Caco-2 (cell line): Measurements from ENCODE around the gene GPR22. TPM values are rescaled to one million over a fixed set of nuclear protein-coding genes. Genes with fewer than 3 reads are reported as not detected.

ENCODE experiments used
- BruUV-seq: library from RNA; stranded (reverse); fragments of 400-500 nt; replicated peaks from 2 replicates; lab custom pipeline; 2021; lab: Mats Ljungman, UMichigan
- CTCF ChIA-PET: fragments of 300-600 bp; sonication (Branson Sonifier 250); formaldehyde crosslinking; loops from one replicate; lab custom pipeline; 2022; ENCODE audit warnings: antibody characterized with exemption; lab: Charles Lee
- POLR2A ChIA-PET: fragments of 300-600 bp; sonication (Branson Sonifier 250); formaldehyde crosslinking; loops from one replicate; lab custom pipeline; 2022; ENCODE audit warnings: antibody characterized with exemption; lab: Charles Lee
- DNase-seq, 2 experiments: peaks; one replicate each; pipeline versions ENCODE4 v3.0.0 to v3.0.0-alpha.2; 2020 to 2022
- H3K27me3 ChIP-seq: replicated peaks from 2 replicates; pipeline ENCODE4 v1.6.0; 2011; ENCODE audit warnings: low read length; ENCODE audit not compliant: control insufficient read depth, insufficient read depth
- H3K36me3 ChIP-seq: 2 replicates; pipeline ENCODE4 v1.5.1; 2011; ENCODE audit warnings: low read length; ENCODE audit not compliant: control insufficient read depth, insufficient read depth
- H3K4me1 ChIP-seq: fragments of 250-450 bp; sonication (Bioruptor Pico); 2 replicates; pipeline ENCODE4 v1.5.1; 2020; ENCODE audit warnings: mild to moderate bottlenecking
- H3K4me3 ChIP-seq: 2 replicates; pipeline ENCODE4 v1.5.1; 2011; ENCODE audit warnings: low read depth, mild to moderate bottlenecking, control low read depth, low read length
- H3K9me3 ChIP-seq: fragments of 250-450 bp; sonication (Bioruptor Pico); 2 replicates; pipeline ENCODE4 v1.5.1; 2020; ENCODE audit warnings: mild to moderate bottlenecking, moderate library complexity
- H3K27ac Mint-ChIP-seq: one replicate; pipeline ENCODE4 v1.8.0; 2022; ENCODE audit warnings: mixed read lengths; ENCODE audit not compliant: unreplicated experiment
- H3K27me3 Mint-ChIP-seq: one replicate; pipeline ENCODE4 v1.8.0; 2022; ENCODE audit warnings: mixed read lengths; ENCODE audit not compliant: insufficient read depth, unreplicated experiment
- H3K36me3 Mint-ChIP-seq: one replicate; pipeline ENCODE4 v1.8.0; 2022; ENCODE audit warnings: mild to moderate bottlenecking, mixed read lengths; ENCODE audit not compliant: insufficient read depth, unreplicated experiment
- H3K4me1 Mint-ChIP-seq: one replicate; pipeline ENCODE4 v1.8.0; 2022; ENCODE audit warnings: low read depth, mixed read lengths; ENCODE audit not compliant: unreplicated experiment
- H3K4me3 Mint-ChIP-seq: one replicate; pipeline ENCODE4 v1.8.0; 2022; ENCODE audit warnings: mild to moderate bottlenecking, moderate library complexity, mixed read lengths; ENCODE audit not compliant: unreplicated experiment
- H3K9me3 Mint-ChIP-seq: one replicate; pipeline ENCODE4 v1.8.0; 2022; ENCODE audit warnings: mixed read lengths; ENCODE audit not compliant: unreplicated experiment
- intact Hi-C: fragments of 100-400 bp; cut with micrococcal nuclease; formaldehyde crosslinking; loops from one replicate; pipeline ENCODE4 v1.10.0; 2022; ENCODE audit not compliant: unreplicated experiment
- total RNA-seq: library from RNA; stranded (reverse); gene quantifications from 2 replicates; pipeline ENCODE4 v1.2.3, GENCODE V29; 2022
- TF ChIP-seq, protein P1 (sequence below), 2 experiments: fragments of 200-600 bp in 1 of 2; IDR thresholded peaks; 1 replicate in 1 of 2; 2 replicates in 1 of 2; pipeline versions ENCODE4 v1.5.1 to v1.8.0; 2011 to 2022; ENCODE audit warnings: antibody characterized with exemption in 1 of 2, control low read depth in 1 of 2, inconsistent platforms in 1 of 2, low read depth in 1 of 2, low read length in 1 of 2, mild to moderate bottlenecking in 1 of 2, moderate library complexity in 1 of 2; ENCODE audit not compliant: insufficient read depth in 1 of 2, severe bottlenecking in 1 of 2, unreplicated experiment in 1 of 2

Gene GPR22
- total RNA-seq, 1 experiment from 2014 or later: not detected

DNA sequence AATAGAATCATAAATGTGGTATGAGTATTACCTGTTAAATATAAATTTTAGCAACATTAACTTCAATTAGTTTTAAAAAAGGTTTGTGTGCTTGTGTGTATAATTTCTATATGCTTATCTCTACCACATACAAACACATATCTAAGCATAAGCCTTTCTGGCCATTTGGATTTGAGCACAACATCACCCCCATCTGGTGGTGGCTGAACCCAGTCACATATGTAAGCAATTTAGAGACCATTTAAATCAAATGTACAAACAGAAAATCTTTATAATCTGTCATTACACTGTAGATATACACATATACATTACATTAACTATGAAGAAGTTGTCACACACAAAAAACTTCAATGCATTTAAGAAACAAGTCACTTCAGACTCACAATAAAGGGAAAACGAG, 31.7 kb downstream of the GPR22 start:
- Histone ChIP-seq H3K27me3 (no peaks in the 10 kb centered on the region), H3K4me3 (no peak overlapping the region), H3K36me3 (no peaks in the 10 kb centered on the region), H3K9me3 (no peaks in the 10 kb centered on the region), H3K4me1 (peaks cover 10% of the 10 kb centered on the region)
- Mint-ChIP-seq H3K4me3 (no peak overlapping the region), H3K36me3 (peaks cover 17% of the 10 kb centered on the region), H3K27me3 (no peaks in the 10 kb centered on the region), H3K4me1 (no peaks in the 10 kb centered on the region), H3K9me3 (no peaks in the 10 kb centered on the region), H3K27ac (no peak overlapping the region)
- BruUV-seq: no TSS peak
- intact Hi-C loops: loop anchor here (1.0 to 2.0 kb wide), 2 partner anchors 38 to 299 kb away; no protein-coding TSS in a partner anchor
- ChIA-PET CTCF (interaction anchor here (1.5 kb wide), 1 partner anchor 38 kb away, joined by 7 read pairs; no protein-coding TSS in a partner anchor), POLR2A (no interaction called here)
- peak in 1 of 2 experiments; percentile 38 for DNase-seq
- TF ChIP-seq, protein P1, sequence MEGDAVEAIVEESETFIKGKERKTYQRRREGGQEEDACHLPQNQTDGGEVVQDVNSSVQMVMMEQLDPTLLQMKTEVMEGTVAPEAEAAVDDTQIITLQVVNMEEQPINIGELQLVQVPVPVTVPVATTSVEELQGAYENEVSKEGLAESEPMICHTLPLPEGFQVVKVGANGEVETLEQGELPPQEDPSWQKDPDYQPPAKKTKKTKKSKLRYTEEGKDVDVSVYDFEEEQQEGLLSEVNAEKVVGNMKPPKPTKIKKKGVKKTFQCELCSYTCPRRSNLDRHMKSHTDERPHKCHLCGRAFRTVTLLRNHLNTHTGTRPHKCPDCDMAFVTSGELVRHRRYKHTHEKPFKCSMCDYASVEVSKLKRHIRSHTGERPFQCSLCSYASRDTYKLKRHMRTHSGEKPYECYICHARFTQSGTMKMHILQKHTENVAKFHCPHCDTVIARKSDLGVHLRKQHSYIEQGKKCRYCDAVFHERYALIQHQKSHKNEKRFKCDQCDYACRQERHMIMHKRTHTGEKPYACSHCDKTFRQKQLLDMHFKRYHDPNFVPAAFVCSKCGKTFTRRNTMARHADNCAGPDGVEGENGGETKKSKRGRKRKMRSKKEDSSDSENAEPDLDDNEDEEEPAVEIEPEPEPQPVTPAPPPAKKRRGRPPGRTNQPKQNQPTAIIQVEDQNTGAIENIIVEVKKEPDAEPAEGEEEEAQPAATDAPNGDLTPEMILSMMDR (IDR thresholded peaks at IDR 0.05; ENCODE audit: insufficient read depth in 1 of 2, low read depth in 1 of 2, low read length in 1 of 2, severe bottlenecking in 1 of 2, unreplicated experiment in 1 of 2): peak; percentile 12 to 49

DNA sequence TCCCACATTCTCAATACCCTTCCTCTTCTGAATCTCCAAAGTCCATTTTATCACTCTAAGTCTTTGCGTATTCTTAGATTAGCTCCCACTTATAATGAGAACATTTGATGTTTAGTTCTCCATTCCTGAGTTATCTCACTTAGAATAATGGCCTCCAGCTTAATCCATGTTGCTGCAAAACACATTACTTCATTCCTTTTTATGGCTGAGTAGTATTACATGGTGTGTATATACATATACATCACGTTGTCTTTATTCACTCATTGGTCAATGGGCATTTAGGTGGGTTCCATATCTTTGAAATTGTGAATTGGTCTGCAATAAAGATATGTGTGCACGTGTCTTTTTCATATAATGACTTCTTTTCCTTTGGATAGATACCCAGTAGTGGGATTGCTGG, 32.3 kb downstream of the GPR22 start:
- BruUV-seq: no TSS peak
- no peaks in the 10 kb centered on the region for H3K9me3 Mint-ChIP-seq
- DNase-seq: no peak
- H3K27ac Mint-ChIP-seq: no peak overlapping the region
- ChIA-PET CTCF (interaction anchor here (1.5 kb wide), 1 partner anchor 39 kb away, joined by 7 read pairs; no protein-coding TSS in a partner anchor), POLR2A (no interaction called here)
- peaks cover 15% of the 10 kb centered on the region for H3K4me1 ChIP-seq
- H3K4me3 ChIP-seq: no peak overlapping the region
- TF ChIP-seq, protein P1 (IDR thresholded peaks at IDR 0.05; ENCODE audit: insufficient read depth in 1 of 2, low read depth in 1 of 2, low read length in 1 of 2, severe bottlenecking in 1 of 2, unreplicated experiment in 1 of 2): no peak
- H3K27me3 ChIP-seq: no peaks in the 10 kb centered on the region
- H3K27me3 Mint-ChIP-seq: no peaks in the 10 kb centered on the region
- peaks cover 19% of the 10 kb centered on the region for H3K36me3 Mint-ChIP-seq
- no peaks in the 10 kb centered on the region for H3K9me3 ChIP-seq
- intact Hi-C loops: no loop called here
- no peaks in the 10 kb centered on the region for H3K4me1 Mint-ChIP-seq
- H3K4me3 Mint-ChIP-seq: no peak overlapping the region
- H3K36me3 ChIP-seq: no peaks in the 10 kb centered on the region

DNA sequence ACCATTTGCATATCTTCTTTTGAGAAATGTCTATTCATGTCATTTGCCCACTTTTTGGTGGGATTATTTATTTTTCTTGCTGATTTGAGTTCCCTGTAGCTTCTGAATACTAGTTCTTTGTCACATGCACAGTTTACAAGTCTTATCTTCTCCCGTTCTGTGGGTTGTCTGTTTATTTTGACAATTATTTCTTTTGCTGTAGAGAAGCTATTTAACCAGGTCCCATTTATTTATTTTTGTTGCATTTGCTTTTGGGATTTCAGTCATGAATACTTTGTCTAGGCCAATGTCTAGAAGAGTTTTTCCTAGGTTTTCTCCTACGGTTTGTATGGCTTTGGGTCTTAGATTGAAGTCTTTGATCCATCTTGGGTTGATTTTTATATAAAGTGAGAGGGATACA, 32.9 kb downstream of the GPR22 start:
- Histone ChIP-seq H3K27me3 (no peaks in the 10 kb centered on the region), H3K36me3 (no peaks in the 10 kb centered on the region), H3K4me3 (no peak overlapping the region), H3K9me3 (no peaks in the 10 kb centered on the region), H3K4me1 (peaks cover 15% of the 10 kb centered on the region)
- peaks cover 19% of the 10 kb centered on the region for H3K36me3 Mint-ChIP-seq
- no peak for DNase-seq
- BruUV-seq: no TSS peak
- no peak overlapping the region for H3K4me3 Mint-ChIP-seq
- TF ChIP-seq, protein P1 (IDR thresholded peaks at IDR 0.05; ENCODE audit: insufficient read depth in 1 of 2, low read depth in 1 of 2, low read length in 1 of 2, severe bottlenecking in 1 of 2, unreplicated experiment in 1 of 2): no peak
- no peaks in the 10 kb centered on the region for H3K4me1 Mint-ChIP-seq
- H3K27ac Mint-ChIP-seq: no peak overlapping the region
- ChIA-PET CTCF (no interaction called here), POLR2A (no interaction called here)
- intact Hi-C loops: no loop called here
- no peaks in the 10 kb centered on the region for H3K27me3 Mint-ChIP-seq
- no peaks in the 10 kb centered on the region for H3K9me3 Mint-ChIP-seq
